Measurements from ENCODE around the gene MROH7. TPM values are rescaled to one million over a fixed set of nuclear protein-coding genes. Genes with fewer than 3 reads are reported as not detected.

Gene MROH7
- 10 to 100 TPM in 2 of 3 donors, 1 to 10 TPM in 1; 8.9 to 39.0 (median 16.6) TPM for total RNA-seq
- long read RNA-seq, donor 1, partial matches to known transcripts: 2 of 5 reads
- long read RNA-seq, donor 1, other reads (novel, unspliced or antisense): 3 of 5 reads
- long read RNA-seq, donor 2: 0 reads

- Histone ChIP-seq H3K36me3 (ENCODE audit: low read depth) (no peaks in the 10 kb centered on the region), H3K4me3 (no peak within 1 kb of the TSS), H3K4me1 (ENCODE audit: low read depth) (peaks cover 12% of the 10 kb centered on the region), H3K9me3 (peaks cover 15% of the 10 kb centered on the region)
- DNase-seq (peak; percentile 73 to 80 (median 75)), ATAC-seq (peak; percentile 98)
- intact Hi-C loops (cut with DNase I, micrococcal nuclease): no loop called here
- no peak for TF ChIP-seq CTCF (IDR thresholded peaks at IDR 0.05)
Measured at GRCh38 chr1:54640863-54641836, at the start of gene MROH7. Gene MROH7 (plus strand): TSS chr1:54641786. CDS start chr1:54652927, 11,141 bp downstream.

- TF ChIP-seq CTCF (IDR thresholded peaks at IDR 0.05): no peak
- Histone ChIP-seq H3K9me3 (no peaks in the 10 kb centered on the region), H3K36me3 (ENCODE audit: low read depth) (no peaks in the 10 kb centered on the region), H3K4me1 (ENCODE audit: low read depth) (no peaks in the 10 kb centered on the region), H3K4me3 (no peak overlapping the region)
- DNase-seq (no peak), ATAC-seq (no peak)
- intact Hi-C loops (cut with DNase I, micrococcal nuclease): no loop called here
Measured at GRCh38 chr1:54593571-54594160, 47.9 kb upstream of the MROH7 start.

- no peaks in the 10 kb centered on the region for H3K36me3 ChIP-seq (ENCODE audit: low read depth)
- TF ChIP-seq CTCF (IDR thresholded peaks at IDR 0.05): no peak
- intact Hi-C loops (cut with DNase I, micrococcal nuclease): no loop called here
- H3K4me1 ChIP-seq (ENCODE audit: low read depth): no peaks in the 10 kb centered on the region
- DNase-seq: no peak
- no peak for ATAC-seq
- no peak overlapping the region for H3K4me3 ChIP-seq
- no peaks in the 10 kb centered on the region for H3K9me3 ChIP-seq
Measured at GRCh38 chr1:54594463-54594862, 47.1 kb upstream of the MROH7 start.

- no peak for TF ChIP-seq CTCF (IDR thresholded peaks at IDR 0.05)
- intact Hi-C loops (cut with DNase I, micrococcal nuclease): no loop called here
- Histone ChIP-seq H3K36me3 (ENCODE audit: low read depth) (no peaks in the 10 kb centered on the region), H3K9me3 (no peaks in the 10 kb centered on the region), H3K4me3 (no peak overlapping the region), H3K4me1 (ENCODE audit: low read depth) (no peaks in the 10 kb centered on the region)
- ATAC-seq (peak; percentile 9), DNase-seq (no peak)
Measured at GRCh38 chr1:54595956-54596498, 45.6 kb upstream of the MROH7 start.

GRCh38 chr1:54596756-54597155 lies 44.8 kb upstream of the MROH7 start:
- TF ChIP-seq CTCF (IDR thresholded peaks at IDR 0.05): no peak
- Histone ChIP-seq H3K9me3 (no peaks in the 10 kb centered on the region), H3K4me1 (ENCODE audit: low read depth) (no peaks in the 10 kb centered on the region), H3K36me3 (ENCODE audit: low read depth) (no peaks in the 10 kb centered on the region), H3K4me3 (no peak overlapping the region)
- ATAC-seq (no peak), DNase-seq (no peak)
- intact Hi-C loops (cut with DNase I, micrococcal nuclease): no loop called here

Measured in mucosa of descending colon (tissue), 3 donors.